ENCODE data around the gene CHST3. TPM values are rescaled to one million over a fixed set of nuclear protein-coding genes. Genes with fewer than 3 reads are reported as not detected.

Gene CHST3
- total and polyA plus RNA-seq, 2 experiments from 2014 or later, result 0.94 to 8.3 TPM

DNA sequence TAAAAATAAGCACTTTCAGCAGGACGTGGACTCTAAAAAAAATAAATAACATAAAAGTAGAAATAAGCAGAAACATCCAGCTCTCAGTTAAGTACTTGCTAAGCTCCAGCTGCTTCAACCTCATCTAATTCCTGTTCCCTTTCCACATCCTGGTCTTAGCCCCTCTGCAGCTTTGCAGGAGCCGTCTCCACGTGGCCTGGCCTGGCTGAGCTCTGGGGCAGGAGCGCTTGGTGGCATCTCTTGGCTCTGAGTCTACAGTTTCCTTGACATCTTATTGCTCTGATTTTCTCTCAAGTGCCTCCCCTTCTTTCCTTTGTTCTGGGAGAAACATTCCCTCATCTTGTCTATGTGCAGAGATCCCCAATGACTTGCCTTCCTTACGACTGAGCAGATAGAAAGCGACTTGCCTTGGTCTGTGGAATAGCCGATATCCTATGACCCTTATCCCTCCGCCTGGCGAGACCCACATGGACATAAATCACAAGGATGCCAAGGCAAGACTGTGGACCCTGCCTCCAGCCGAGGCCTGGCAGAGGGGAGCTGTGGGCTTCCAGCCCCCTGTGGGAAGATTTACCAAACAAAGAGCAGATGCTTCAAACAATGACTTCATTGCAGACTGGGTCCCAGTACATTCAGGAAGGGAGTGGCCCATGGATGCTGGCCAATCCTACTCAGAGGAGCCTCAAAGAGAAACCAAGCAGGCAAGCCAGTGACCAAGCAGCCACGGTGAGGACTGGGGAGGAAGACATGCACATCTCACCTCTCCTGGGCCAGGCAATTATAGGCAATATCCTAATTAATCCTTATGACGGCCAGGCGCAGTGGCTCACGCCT lies 62.3 kb downstream of the CHST3 start:
- Histone ChIP-seq H3K27me3 (ENCODE audit: insufficient read depth) (no peaks in the 10 kb centered on the region), H3K79me2 (replicated peaks; ENCODE audit: insufficient read depth) (no peaks in the 10 kb centered on the region), H4K20me1 (replicated peaks; ENCODE audit: insufficient read depth) (no peaks in the 10 kb centered on the region), H2AFZ (no peak overlapping the region), H3K4me1 (ENCODE audit: insufficient read depth) (no peaks in the 10 kb centered on the region), H3K9me2 (ENCODE audit: insufficient read depth) (no peaks in the 10 kb centered on the region), H3F3A (replicated peaks; ENCODE audit: low read depth) (no peaks in the 10 kb centered on the region), H3K4me3 (no peak overlapping the region), H3K4me2 (no peak overlapping the region), H3K36me3 (ENCODE audit: insufficient read depth) (no peaks in the 10 kb centered on the region), H3K27ac (ENCODE audit: low read depth) (no peak overlapping the region)
- Mint-ChIP-seq H3K4me3 (no peak overlapping the region), H3K27me3 (ENCODE audit: insufficient read depth, low read depth, poor library complexity) (peaks cover 7% of the 10 kb centered on the region), H3K36me3 (ENCODE audit: low read depth) (no peaks in the 10 kb centered on the region), H3K9me3 (no peaks in the 10 kb centered on the region), H3K27ac (no peak overlapping the region), H3K4me1 (no peaks in the 10 kb centered on the region)
- ATAC-seq, result no peak
- TF ChIP-seq ZNF114 (CRISPR knock-in tag; IDR thresholded peaks at IDR 0.05) (no peak), POLR2AphosphoS5 (IDR thresholded peaks at IDR 0.05; ENCODE audit: low read depth) (no peak), JUNB (IDR thresholded peaks at IDR 0.05; ENCODE audit: unreplicated experiment) (no peak), EZH2 (IDR thresholded peaks at IDR 0.05; ENCODE audit: low read depth, unreplicated experiment) (no peak), CREB1 (CRISPR knock-in tag; IDR thresholded peaks at IDR 0.05; ENCODE audit: low read depth) (no peak), STAT1 (IDR thresholded peaks at IDR 0.05; ENCODE audit: unreplicated experiment) (no peak), ZNF331 (CRISPR knock-in tag; IDR thresholded peaks at IDR 0.05; ENCODE audit: low read depth) (no peak), EZH2phosphoT487 (IDR thresholded peaks at IDR 0.05; ENCODE audit: unreplicated experiment) (no peak), NANOG (IDR thresholded peaks at IDR 0.05; ENCODE audit: borderline replicate concordance) (no peak)
- TF ChIP-seq, protein P1, sequence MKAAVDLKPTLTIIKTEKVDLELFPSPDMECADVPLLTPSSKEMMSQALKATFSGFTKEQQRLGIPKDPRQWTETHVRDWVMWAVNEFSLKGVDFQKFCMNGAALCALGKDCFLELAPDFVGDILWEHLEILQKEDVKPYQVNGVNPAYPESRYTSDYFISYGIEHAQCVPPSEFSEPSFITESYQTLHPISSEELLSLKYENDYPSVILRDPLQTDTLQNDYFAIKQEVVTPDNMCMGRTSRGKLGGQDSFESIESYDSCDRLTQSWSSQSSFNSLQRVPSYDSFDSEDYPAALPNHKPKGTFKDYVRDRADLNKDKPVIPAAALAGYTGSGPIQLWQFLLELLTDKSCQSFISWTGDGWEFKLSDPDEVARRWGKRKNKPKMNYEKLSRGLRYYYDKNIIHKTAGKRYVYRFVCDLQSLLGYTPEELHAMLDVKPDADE (IDR thresholded peaks at IDR 0.05), result no peak
- TF ChIP-seq, protein P2, sequence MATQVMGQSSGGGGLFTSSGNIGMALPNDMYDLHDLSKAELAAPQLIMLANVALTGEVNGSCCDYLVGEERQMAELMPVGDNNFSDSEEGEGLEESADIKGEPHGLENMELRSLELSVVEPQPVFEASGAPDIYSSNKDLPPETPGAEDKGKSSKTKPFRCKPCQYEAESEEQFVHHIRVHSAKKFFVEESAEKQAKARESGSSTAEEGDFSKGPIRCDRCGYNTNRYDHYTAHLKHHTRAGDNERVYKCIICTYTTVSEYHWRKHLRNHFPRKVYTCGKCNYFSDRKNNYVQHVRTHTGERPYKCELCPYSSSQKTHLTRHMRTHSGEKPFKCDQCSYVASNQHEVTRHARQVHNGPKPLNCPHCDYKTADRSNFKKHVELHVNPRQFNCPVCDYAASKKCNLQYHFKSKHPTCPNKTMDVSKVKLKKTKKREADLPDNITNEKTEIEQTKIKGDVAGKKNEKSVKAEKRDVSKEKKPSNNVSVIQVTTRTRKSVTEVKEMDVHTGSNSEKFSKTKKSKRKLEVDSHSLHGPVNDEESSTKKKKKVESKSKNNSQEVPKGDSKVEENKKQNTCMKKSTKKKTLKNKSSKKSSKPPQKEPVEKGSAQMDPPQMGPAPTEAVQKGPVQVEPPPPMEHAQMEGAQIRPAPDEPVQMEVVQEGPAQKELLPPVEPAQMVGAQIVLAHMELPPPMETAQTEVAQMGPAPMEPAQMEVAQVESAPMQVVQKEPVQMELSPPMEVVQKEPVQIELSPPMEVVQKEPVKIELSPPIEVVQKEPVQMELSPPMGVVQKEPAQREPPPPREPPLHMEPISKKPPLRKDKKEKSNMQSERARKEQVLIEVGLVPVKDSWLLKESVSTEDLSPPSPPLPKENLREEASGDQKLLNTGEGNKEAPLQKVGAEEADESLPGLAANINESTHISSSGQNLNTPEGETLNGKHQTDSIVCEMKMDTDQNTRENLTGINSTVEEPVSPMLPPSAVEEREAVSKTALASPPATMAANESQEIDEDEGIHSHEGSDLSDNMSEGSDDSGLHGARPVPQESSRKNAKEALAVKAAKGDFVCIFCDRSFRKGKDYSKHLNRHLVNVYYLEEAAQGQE (IDR thresholded peaks at IDR 0.05; ENCODE audit: unreplicated experiment), result no peak
- TF ChIP-seq, protein P3, sequence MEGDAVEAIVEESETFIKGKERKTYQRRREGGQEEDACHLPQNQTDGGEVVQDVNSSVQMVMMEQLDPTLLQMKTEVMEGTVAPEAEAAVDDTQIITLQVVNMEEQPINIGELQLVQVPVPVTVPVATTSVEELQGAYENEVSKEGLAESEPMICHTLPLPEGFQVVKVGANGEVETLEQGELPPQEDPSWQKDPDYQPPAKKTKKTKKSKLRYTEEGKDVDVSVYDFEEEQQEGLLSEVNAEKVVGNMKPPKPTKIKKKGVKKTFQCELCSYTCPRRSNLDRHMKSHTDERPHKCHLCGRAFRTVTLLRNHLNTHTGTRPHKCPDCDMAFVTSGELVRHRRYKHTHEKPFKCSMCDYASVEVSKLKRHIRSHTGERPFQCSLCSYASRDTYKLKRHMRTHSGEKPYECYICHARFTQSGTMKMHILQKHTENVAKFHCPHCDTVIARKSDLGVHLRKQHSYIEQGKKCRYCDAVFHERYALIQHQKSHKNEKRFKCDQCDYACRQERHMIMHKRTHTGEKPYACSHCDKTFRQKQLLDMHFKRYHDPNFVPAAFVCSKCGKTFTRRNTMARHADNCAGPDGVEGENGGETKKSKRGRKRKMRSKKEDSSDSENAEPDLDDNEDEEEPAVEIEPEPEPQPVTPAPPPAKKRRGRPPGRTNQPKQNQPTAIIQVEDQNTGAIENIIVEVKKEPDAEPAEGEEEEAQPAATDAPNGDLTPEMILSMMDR (conservative IDR thresholded peaks at IDR 0.05; ENCODE audit: low read depth in 2 of 2), result no peak
- TF ChIP-seq, protein P4, sequence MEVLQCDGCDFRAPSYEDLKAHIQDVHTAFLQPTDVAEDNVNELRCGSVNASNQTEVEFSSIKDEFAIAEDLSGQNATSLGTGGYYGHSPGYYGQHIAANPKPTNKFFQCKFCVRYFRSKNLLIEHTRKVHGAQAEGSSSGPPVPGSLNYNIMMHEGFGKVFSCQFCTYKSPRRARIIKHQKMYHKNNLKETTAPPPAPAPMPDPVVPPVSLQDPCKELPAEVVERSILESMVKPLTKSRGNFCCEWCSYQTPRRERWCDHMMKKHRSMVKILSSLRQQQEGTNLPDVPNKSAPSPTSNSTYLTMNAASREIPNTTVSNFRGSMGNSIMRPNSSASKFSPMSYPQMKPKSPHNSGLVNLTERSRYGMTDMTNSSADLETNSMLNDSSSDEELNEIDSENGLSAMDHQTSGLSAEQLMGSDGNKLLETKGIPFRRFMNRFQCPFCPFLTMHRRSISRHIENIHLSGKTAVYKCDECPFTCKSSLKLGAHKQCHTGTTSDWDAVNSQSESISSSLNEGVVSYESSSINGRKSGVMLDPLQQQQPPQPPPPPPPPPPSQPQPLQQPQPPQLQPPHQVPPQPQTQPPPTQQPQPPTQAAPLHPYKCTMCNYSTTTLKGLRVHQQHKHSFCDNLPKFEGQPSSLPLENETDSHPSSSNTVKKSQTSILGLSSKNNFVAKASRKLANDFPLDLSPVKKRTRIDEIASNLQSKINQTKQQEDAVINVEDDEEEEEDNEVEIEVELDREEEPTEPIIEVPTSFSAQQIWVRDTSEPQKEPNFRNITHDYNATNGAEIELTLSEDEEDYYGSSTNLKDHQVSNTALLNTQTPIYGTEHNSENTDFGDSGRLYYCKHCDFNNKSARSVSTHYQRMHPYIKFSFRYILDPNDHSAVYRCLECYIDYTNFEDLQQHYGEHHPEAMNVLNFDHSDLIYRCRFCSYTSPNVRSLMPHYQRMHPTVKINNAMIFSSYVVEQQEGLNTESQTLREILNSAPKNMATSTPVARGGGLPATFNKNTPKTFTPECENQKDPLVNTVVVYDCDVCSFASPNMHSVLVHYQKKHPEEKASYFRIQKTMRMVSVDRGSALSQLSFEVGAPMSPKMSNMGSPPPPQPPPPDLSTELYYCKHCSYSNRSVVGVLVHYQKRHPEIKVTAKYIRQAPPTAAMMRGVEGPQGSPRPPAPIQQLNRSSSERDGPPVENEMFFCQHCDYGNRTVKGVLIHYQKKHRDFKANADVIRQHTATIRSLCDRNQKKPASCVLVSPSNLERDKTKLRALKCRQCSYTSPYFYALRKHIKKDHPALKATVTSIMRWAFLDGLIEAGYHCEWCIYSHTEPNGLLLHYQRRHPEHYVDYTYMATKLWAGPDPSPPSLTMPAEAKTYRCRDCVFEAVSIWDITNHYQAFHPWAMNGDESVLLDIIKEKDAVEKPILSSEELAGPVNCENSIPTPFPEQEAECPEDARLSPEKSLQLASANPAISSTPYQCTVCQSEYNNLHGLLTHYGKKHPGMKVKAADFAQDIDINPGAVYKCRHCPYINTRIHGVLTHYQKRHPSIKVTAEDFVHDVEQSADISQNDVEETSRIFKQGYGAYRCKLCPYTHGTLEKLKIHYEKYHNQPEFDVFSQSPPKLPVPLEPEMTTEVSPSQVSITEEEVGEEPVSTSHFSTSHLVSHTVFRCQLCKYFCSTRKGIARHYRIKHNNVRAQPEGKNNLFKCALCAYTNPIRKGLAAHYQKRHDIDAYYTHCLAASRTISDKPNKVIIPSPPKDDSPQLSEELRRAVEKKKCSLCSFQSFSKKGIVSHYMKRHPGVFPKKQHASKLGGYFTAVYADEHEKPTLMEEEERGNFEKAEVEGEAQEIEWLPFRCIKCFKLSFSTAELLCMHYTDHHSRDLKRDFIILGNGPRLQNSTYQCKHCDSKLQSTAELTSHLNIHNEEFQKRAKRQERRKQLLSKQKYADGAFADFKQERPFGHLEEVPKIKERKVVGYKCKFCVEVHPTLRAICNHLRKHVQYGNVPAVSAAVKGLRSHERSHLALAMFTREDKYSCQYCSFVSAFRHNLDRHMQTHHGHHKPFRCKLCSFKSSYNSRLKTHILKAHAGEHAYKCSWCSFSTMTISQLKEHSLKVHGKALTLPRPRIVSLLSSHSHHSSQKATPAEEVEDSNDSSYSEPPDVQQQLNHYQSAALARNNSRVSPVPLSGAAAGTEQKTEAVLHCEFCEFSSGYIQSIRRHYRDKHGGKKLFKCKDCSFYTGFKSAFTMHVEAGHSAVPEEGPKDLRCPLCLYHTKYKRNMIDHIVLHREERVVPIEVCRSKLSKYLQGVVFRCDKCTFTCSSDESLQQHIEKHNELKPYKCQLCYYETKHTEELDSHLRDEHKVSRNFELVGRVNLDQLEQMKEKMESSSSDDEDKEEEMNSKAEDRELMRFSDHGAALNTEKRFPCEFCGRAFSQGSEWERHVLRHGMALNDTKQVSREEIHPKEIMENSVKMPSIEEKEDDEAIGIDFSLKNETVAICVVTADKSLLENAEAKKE (CRISPR knock-in tag; IDR thresholded peaks at IDR 0.05), result no peak
- no peak for DNase-seq (ENCODE audit: low spot score)

All from GM23338 (cell line).